ENCODE data around the gene BACE1-AS. TPM values are rescaled to one million over a fixed set of nuclear protein-coding genes. Genes with fewer than 3 reads are reported as not detected.
A peak's percentile ranks its signal among the peaks of the same experiment; 100 is the strongest.
"Not testable (repeated sequence)": the region's sequence is repeated elsewhere in the genome, so short reads cannot be mapped to it uniquely, and the experiment has no call there.

The BACE1-AS gene
- total RNA-seq, 4 donors from 2014 or later: 3.6 to 13.0 (median 6.3) TPM

DNA sequence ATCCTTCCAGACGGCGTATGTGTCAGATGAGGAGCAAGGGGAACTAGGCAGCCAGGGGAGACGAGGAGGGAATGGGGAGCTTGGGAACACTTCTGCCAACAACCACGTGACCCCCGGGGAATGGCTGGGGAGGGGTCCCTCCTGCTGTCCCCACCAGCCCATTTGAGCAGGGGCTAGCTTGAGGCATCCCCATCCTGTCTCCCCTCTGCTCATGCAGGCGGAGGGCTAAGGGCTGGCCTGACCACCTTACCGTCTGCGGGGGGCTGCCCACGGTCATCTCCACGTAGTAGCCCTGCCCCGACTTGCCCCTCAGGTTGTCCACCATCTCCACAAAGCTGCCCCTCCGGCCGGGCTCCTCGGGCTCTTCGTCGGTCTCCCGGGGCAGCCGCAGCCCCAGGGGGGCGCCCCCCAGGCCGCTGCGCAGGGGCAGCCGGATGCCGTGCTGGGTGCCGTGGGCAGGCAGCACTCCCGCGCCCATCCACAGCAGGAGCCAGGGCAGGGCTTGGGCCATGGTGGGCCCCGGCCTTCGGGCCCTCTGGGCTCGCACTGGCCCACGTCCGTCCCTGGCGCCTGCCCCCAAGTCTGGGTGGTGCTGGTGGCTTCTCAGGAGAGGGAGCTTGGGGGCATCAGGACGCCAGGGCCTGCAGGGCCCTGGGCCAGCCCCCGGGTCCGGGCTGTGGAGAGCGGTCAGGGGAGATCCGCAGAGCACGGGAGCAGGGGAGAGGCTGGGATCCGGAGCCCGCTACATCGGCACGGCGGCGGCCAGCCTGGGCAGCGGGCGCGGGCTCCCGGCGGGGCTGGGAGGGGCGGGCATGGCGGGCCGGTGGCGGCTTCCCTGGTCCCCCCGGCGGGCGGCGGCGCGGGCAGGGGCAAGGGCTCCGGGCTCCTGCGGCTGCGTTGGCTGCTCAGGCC is 24.4 kb downstream of the BACE1-AS start:
- DNase-seq (ENCODE audit: low spot score in 2 of 2): no peak
- no peaks in the 10 kb centered on the region for H3K36me3 ChIP-seq
- TF ChIP-seq EP300 (IDR thresholded peaks at IDR 0.05): no peak
- TF ChIP-seq, protein P1, sequence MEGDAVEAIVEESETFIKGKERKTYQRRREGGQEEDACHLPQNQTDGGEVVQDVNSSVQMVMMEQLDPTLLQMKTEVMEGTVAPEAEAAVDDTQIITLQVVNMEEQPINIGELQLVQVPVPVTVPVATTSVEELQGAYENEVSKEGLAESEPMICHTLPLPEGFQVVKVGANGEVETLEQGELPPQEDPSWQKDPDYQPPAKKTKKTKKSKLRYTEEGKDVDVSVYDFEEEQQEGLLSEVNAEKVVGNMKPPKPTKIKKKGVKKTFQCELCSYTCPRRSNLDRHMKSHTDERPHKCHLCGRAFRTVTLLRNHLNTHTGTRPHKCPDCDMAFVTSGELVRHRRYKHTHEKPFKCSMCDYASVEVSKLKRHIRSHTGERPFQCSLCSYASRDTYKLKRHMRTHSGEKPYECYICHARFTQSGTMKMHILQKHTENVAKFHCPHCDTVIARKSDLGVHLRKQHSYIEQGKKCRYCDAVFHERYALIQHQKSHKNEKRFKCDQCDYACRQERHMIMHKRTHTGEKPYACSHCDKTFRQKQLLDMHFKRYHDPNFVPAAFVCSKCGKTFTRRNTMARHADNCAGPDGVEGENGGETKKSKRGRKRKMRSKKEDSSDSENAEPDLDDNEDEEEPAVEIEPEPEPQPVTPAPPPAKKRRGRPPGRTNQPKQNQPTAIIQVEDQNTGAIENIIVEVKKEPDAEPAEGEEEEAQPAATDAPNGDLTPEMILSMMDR (IDR thresholded peaks at IDR 0.05): no peak
- no peak for TF ChIP-seq POLR2AphosphoS5 (IDR thresholded peaks at IDR 0.05)
- no peak for TF ChIP-seq POLR2A (IDR thresholded peaks at IDR 0.05)
- 6% methylated on average over 16 of the region's 62 CpGs for WGBS
- no peaks in the 10 kb centered on the region for H3K9me3 ChIP-seq
- H3K27ac ChIP-seq: peak overlapping the region; percentile 15
- H3K4me3 ChIP-seq: peak overlapping the region; percentile 88
- peaks cover 29% of the 10 kb centered on the region for H3K4me1 ChIP-seq
- no peaks in the 10 kb centered on the region for H3K27me3 ChIP-seq

DNA sequence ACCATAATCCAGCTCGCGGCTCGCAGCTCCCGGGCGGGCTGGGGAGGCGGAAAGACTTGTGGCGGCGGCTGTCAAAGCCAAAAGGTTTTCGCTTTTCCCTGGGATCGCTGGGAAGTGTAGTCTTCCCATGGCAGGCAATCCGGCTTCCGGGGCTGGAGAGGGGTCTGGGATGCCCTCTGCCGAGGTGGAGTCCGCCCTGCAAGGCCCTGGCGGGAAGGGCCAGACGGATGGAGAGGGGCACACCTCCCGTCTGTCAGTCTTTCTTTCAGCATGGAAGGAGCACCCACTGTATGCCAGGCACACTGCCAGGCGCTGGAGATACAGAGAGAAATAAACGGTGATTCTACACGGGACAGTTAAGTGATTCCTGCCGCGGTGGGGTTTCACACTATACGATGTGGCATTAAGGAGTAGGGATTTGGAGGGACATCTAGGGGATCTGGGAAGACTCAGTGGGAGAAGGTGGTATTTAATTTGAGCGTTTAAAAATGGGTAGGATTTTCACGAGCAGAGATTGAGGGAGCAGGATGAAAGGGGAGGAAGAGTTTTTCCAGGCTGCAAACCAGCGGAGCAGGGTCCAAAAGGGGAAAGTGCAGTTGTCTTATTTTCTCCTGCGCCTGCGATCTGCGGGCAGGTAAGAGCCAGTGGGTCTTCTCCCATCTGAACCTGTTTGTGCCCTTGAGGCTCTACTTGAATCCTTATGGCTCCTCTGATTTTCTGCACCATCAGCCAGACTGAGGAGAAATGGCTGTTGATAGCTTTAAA is 25.2 kb downstream of the BACE1-AS start, which contains the start of gene BACE1:
TSS of gene BACE1 (minus strand) at position 60 of the 765 bp plus-strand sequence. CDS start 461 bp downstream, outside the sequence.
- peaks cover 29% of the 10 kb centered on the region for H3K4me1 ChIP-seq
- DNase-seq (ENCODE audit: low spot score in 2 of 2): peak; percentile 83 to 87
- H3K4me3 ChIP-seq: peak within 1 kb of the TSS; percentile 88
- no peaks in the 10 kb centered on the region for H3K36me3 ChIP-seq
- H3K27me3 ChIP-seq: no peaks in the 10 kb centered on the region
- WGBS: 9% methylated on average over 13 of the region's 29 CpGs
- no peak for TF ChIP-seq EP300 (IDR thresholded peaks at IDR 0.05)
- TF ChIP-seq POLR2A (IDR thresholded peaks at IDR 0.05): no peak
- TF ChIP-seq POLR2AphosphoS5 (IDR thresholded peaks at IDR 0.05): no peak
- TF ChIP-seq, protein P1 (IDR thresholded peaks at IDR 0.05): no peak
- peak within 1 kb of the TSS; percentile 15 for H3K27ac ChIP-seq
- H3K9me3 ChIP-seq: no peaks in the 10 kb centered on the region

GRCh38 chr11:117318738-117319137 is 27.6 kb downstream of the BACE1-AS start:
- WGBS: 80% methylated on average over 7 of the region's 7 CpGs
- TF ChIP-seq POLR2AphosphoS5 (IDR thresholded peaks at IDR 0.05): no peak
- TF ChIP-seq EP300 (IDR thresholded peaks at IDR 0.05): no peak
- TF ChIP-seq, protein P1 (IDR thresholded peaks at IDR 0.05): no peak
- no peak for TF ChIP-seq POLR2A (IDR thresholded peaks at IDR 0.05)
- H3K36me3 ChIP-seq: no peaks in the 10 kb centered on the region
- no peaks in the 10 kb centered on the region for H3K27me3 ChIP-seq
- no peak overlapping the region for H3K4me3 ChIP-seq
- H3K27ac ChIP-seq: no peak overlapping the region
- DNase-seq (ENCODE audit: low spot score in 2 of 2): no peak
- H3K4me1 ChIP-seq: peaks cover 28% of the 10 kb centered on the region
- no peaks in the 10 kb centered on the region for H3K9me3 ChIP-seq

DNA sequence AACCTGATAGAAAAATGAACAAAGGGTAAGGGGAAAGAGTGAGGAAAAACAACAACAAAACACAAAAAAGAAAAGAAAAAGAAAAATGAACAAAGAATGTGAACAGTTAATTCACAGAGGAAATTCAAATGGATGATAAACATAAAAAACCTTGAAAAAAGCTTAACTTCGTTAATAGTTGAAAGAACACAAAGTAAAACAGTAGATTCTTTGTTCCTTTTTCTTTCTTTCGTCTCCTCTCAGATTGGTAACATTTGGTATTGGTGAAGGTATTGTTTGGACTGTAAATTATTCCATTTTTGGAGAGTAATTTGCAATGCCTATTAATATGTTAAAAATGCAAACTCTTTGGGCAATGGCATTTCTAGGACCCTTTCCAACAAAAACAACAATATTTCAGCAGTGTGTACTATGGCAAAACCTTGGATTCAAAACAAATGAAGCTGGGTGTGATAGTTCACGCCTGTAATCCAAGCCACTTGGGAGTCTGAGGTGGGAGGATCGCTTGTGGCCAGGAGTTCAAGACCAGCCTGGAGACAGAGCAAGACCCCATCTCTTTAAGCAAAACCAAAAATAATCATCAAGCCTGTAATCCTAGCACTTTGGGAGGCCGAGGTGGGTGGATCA is 28.2 kb downstream of the BACE1-AS start:
- WGBS: 71% methylated on average over 5 of the region's 5 CpGs
- H3K27ac ChIP-seq: no peak overlapping the region
- peaks cover 23% of the 10 kb centered on the region for H3K4me1 ChIP-seq
- no peak overlapping the region for H3K4me3 ChIP-seq
- no peaks in the 10 kb centered on the region for H3K27me3 ChIP-seq
- TF ChIP-seq POLR2A (IDR thresholded peaks at IDR 0.05) (no peak), EP300 (IDR thresholded peaks at IDR 0.05) (no peak), POLR2AphosphoS5 (IDR thresholded peaks at IDR 0.05) (no peak)
- TF ChIP-seq, protein P1 (IDR thresholded peaks at IDR 0.05): no peak
- no peaks in the 10 kb centered on the region for H3K9me3 ChIP-seq
- no peak for DNase-seq (ENCODE audit: low spot score in 2 of 2)
- H3K36me3 ChIP-seq: no peaks in the 10 kb centered on the region

- Histone ChIP-seq H3K4me3 (peak overlapping the region; percentile 69), H3K4me1 (peaks cover 16% of the 10 kb centered on the region)
- DNase-seq (ENCODE audit: low spot score in 2 of 2); H3K27me3 ChIP-seq; H3K27ac ChIP-seq; H3K36me3 ChIP-seq; H3K9me3 ChIP-seq: not testable (repeated sequence)
- WGBS: 8% methylated on average over 5 of the region's 5 CpGs
Measured at GRCh38 chr11:117327255-117327566, 36.1 kb downstream of the BACE1-AS start.
